ENCODE data around the gene NGFR. TPM values are rescaled to one million over a fixed set of nuclear protein-coding genes. Genes with fewer than 3 reads are reported as not detected.

NGFR gene
- total and polyA plus RNA-seq, 2 donors (not counting 1 experiment from before 2014, with no cell fraction given), result 0.14 to 0.17 TPM

GRCh38 chr17:49465331-49465903, 29.7 kb upstream of the NGFR start:
- no peak for DNase-seq (ENCODE audit: low read depth in 2 of 2)
- Histone ChIP-seq H4K20me1 (ENCODE audit: control insufficient read depth, extremely low read depth, insufficient read depth, low read length) (no peaks in the 10 kb centered on the region), H3K27ac (ENCODE audit: insufficient read depth, low read length) (no peak overlapping the region), H3K9ac (ENCODE audit: insufficient read depth, low read length) (no peak overlapping the region), H3K4me3 (replicated peaks in 1 of 4; ENCODE audit: control extremely low read depth in 1 of 4, insufficient read depth in 1 of 4, low read depth in 3 of 4, low read length in 4 of 4) (no peak overlapping the region), H2AFZ (ENCODE audit: low read length) (no peak overlapping the region), H3K27me3 (ENCODE audit: control insufficient read depth, insufficient read depth, low read length) (peaks cover 23% of the 10 kb centered on the region), H3K4me1 (ENCODE audit: control insufficient read depth, extremely low read depth, insufficient read depth, low read length) (no peaks in the 10 kb centered on the region), H3K79me2 (ENCODE audit: control insufficient read depth, insufficient read depth, low read length) (no peaks in the 10 kb centered on the region), H3K9me3 (ENCODE audit: control insufficient read depth, insufficient read depth, low read depth, low read length) (no peaks in the 10 kb centered on the region), H3K36me3 (ENCODE audit: control insufficient read depth, insufficient read depth, low read length) (no peaks in the 10 kb centered on the region), H3K4me2 (ENCODE audit: extremely low read depth, insufficient read depth, low read length) (no peak overlapping the region)
- no peak for TF ChIP-seq CTCF (conservative IDR thresholded peaks at IDR 0.05 in 1 of 2, IDR thresholded peaks at IDR 0.05 in 1 of 2; ENCODE audit: low read depth in 1 of 2, low read length in 2 of 2)
- no peak for TF ChIP-seq EZH2 (IDR thresholded peaks at IDR 0.05; ENCODE audit: low read length, missing control alignments)

- Histone ChIP-seq H3K27ac (ENCODE audit: insufficient read depth, low read length) (no peak overlapping the region), H3K36me3 (ENCODE audit: control insufficient read depth, insufficient read depth, low read length) (no peaks in the 10 kb centered on the region), H3K9me3 (ENCODE audit: control insufficient read depth, insufficient read depth, low read depth, low read length) (no peaks in the 10 kb centered on the region), H3K4me3 (replicated peaks in 1 of 4; ENCODE audit: control extremely low read depth in 1 of 4, insufficient read depth in 1 of 4, low read depth in 3 of 4, low read length in 4 of 4) (no peak overlapping the region), H3K9ac (ENCODE audit: insufficient read depth, low read length) (no peak overlapping the region), H2AFZ (ENCODE audit: low read length) (no peak overlapping the region), H3K79me2 (ENCODE audit: control insufficient read depth, insufficient read depth, low read length) (no peaks in the 10 kb centered on the region), H3K4me1 (ENCODE audit: control insufficient read depth, extremely low read depth, insufficient read depth, low read length) (no peaks in the 10 kb centered on the region), H3K27me3 (ENCODE audit: control insufficient read depth, insufficient read depth, low read length) (peaks cover 18% of the 10 kb centered on the region), H3K4me2 (ENCODE audit: extremely low read depth, insufficient read depth, low read length) (no peak overlapping the region), H4K20me1 (ENCODE audit: control insufficient read depth, extremely low read depth, insufficient read depth, low read length) (no peaks in the 10 kb centered on the region)
- DNase-seq (ENCODE audit: low read depth in 2 of 2), result no peak
- no peak for TF ChIP-seq CTCF (conservative IDR thresholded peaks at IDR 0.05 in 1 of 2, IDR thresholded peaks at IDR 0.05 in 1 of 2; ENCODE audit: low read depth in 1 of 2, low read length in 2 of 2)
- TF ChIP-seq EZH2 (IDR thresholded peaks at IDR 0.05; ENCODE audit: low read length, missing control alignments), result no peak
These were observed 28.7 kb upstream of the NGFR start for GRCh38 chr17:49466436-49466835.

- no peak for TF ChIP-seq EZH2 (IDR thresholded peaks at IDR 0.05; ENCODE audit: low read length, missing control alignments)
- no peak for TF ChIP-seq CTCF (conservative IDR thresholded peaks at IDR 0.05 in 1 of 2, IDR thresholded peaks at IDR 0.05 in 1 of 2; ENCODE audit: low read depth in 1 of 2, low read length in 2 of 2)
- Histone ChIP-seq H3K27me3 (ENCODE audit: control insufficient read depth, insufficient read depth, low read length) (peaks cover 24% of the 10 kb centered on the region), H3K9ac (ENCODE audit: insufficient read depth, low read length) (no peak overlapping the region), H3K36me3 (ENCODE audit: control insufficient read depth, insufficient read depth, low read length) (no peaks in the 10 kb centered on the region), H3K79me2 (ENCODE audit: control insufficient read depth, insufficient read depth, low read length) (no peaks in the 10 kb centered on the region), H3K4me1 (ENCODE audit: control insufficient read depth, extremely low read depth, insufficient read depth, low read length) (no peaks in the 10 kb centered on the region), H3K27ac (ENCODE audit: insufficient read depth, low read length) (no peak overlapping the region), H3K4me2 (ENCODE audit: extremely low read depth, insufficient read depth, low read length) (no peak overlapping the region), H4K20me1 (ENCODE audit: control insufficient read depth, extremely low read depth, insufficient read depth, low read length) (no peaks in the 10 kb centered on the region), H3K9me3 (ENCODE audit: control insufficient read depth, insufficient read depth, low read depth, low read length) (no peaks in the 10 kb centered on the region), H2AFZ (ENCODE audit: low read length) (no peak overlapping the region), H3K4me3 (replicated peaks in 1 of 4; ENCODE audit: control extremely low read depth in 1 of 4, insufficient read depth in 1 of 4, low read depth in 3 of 4, low read length in 4 of 4) (no peak overlapping the region)
- no peak for DNase-seq (ENCODE audit: low read depth in 2 of 2)
These were observed 27.9 kb upstream of the NGFR start for GRCh38 chr17:49467175-49467574.
